Subcutaneous abdominal adipose tissue (tissue), 5 donors: ENCODE results near the gene KCNMA1.

Source experiments
- H3K27ac ChIP-seq: one replicate; pipeline ENCODE4 v1.7.0; 2013; ENCODE audit warnings: low read depth, mild to moderate bottlenecking, inconsistent platforms, low read length, moderate library complexity
- H3K27me3 ChIP-seq, 5 donors: one replicate each; pipeline ENCODE4 v1.7.0; 2013; ENCODE audit warnings: low read length in 5 of 5, inconsistent platforms in 1 of 5; ENCODE audit not compliant: control insufficient read depth in 5 of 5, insufficient read depth in 4 of 5
- H3K36me3 ChIP-seq, 5 donors: one replicate each; pipeline ENCODE4 v1.7.0; 2013; ENCODE audit warnings: low read length in 5 of 5; ENCODE audit not compliant: control insufficient read depth in 5 of 5, insufficient read depth in 5 of 5
- H3K4me1 ChIP-seq, 5 donors: one replicate each; pipeline ENCODE4 v1.7.0; 2013; ENCODE audit warnings: low read length in 5 of 5, mild to moderate bottlenecking in 3 of 5, moderate library complexity in 1 of 5; ENCODE audit not compliant: control insufficient read depth in 5 of 5, insufficient read depth in 5 of 5
- H3K4me3 ChIP-seq, 5 donors: one replicate each; pipeline ENCODE4 v1.7.0; 2013; ENCODE audit warnings: low read length in 5 of 5, low read depth in 1 of 5
- H3K9ac ChIP-seq, 5 donors: one replicate each; pipeline ENCODE4 v1.7.0; 2013; ENCODE audit warnings: low read length in 5 of 5, mild to moderate bottlenecking in 4 of 5, moderate library complexity in 3 of 5
- H3K9me3 ChIP-seq, 5 donors: one replicate each; pipeline ENCODE4 v1.7.0; 2013; ENCODE audit warnings: low read length in 5 of 5; ENCODE audit not compliant: control insufficient read depth in 5 of 5
- donor health status: healthy.
- donor health status: healthy.
- donor health status: healthy.
- donor health status: healthy.
- donor health status: healthy.

Gene KCNMA1

GRCh38 chr10:77361831-77362230 lies 275.8 kb downstream of the KCNMA1 start:
- Histone ChIP-seq H3K27me3 (peaks cover 0 to 3% (median 0%) of the 10 kb centered on the region in 5 donors), H3K9ac (no peak overlapping the region), H3K4me1 (no peaks in the 10 kb centered on the region), H3K36me3 (no peaks in the 10 kb centered on the region), H3K27ac (no peak overlapping the region), H3K4me3 (no peak overlapping the region), H3K9me3 (no peaks in the 10 kb centered on the region)

GRCh38 chr10:77361426-77361825 lies 276.2 kb downstream of the KCNMA1 start:
- Histone ChIP-seq H3K27me3 (peaks cover 0 to 3% (median 0%) of the 10 kb centered on the region in 5 donors), H3K4me3 (no peak overlapping the region), H3K4me1 (no peaks in the 10 kb centered on the region), H3K36me3 (no peaks in the 10 kb centered on the region), H3K9me3 (no peaks in the 10 kb centered on the region), H3K9ac (no peak overlapping the region), H3K27ac (no peak overlapping the region)

GRCh38 chr10:77360835-77361234 lies 276.8 kb downstream of the KCNMA1 start:
- Histone ChIP-seq H3K4me1 (no peaks in the 10 kb centered on the region), H3K36me3 (no peaks in the 10 kb centered on the region), H3K4me3 (no peak overlapping the region), H3K27me3 (peaks cover 0 to 3% (median 0%) of the 10 kb centered on the region in 5 donors), H3K9me3 (no peaks in the 10 kb centered on the region), H3K9ac (no peak overlapping the region), H3K27ac (no peak overlapping the region)

- no peak overlapping the region for H3K9ac ChIP-seq
- no peaks in the 10 kb centered on the region for H3K4me1 ChIP-seq
- no peak overlapping the region for H3K27ac ChIP-seq
- H3K9me3 ChIP-seq = peaks cover 0 to 3% (median 0%) of the 10 kb centered on the region in 5 donors
- no peak overlapping the region for H3K4me3 ChIP-seq
- H3K36me3 ChIP-seq = no peaks in the 10 kb centered on the region
- peaks cover 0 to 3% (median 0%) of the 10 kb centered on the region in 5 donors for H3K27me3 ChIP-seq
These were observed 277.6 kb downstream of the KCNMA1 start for GRCh38 chr10:77359950-77360520.

DNA sequence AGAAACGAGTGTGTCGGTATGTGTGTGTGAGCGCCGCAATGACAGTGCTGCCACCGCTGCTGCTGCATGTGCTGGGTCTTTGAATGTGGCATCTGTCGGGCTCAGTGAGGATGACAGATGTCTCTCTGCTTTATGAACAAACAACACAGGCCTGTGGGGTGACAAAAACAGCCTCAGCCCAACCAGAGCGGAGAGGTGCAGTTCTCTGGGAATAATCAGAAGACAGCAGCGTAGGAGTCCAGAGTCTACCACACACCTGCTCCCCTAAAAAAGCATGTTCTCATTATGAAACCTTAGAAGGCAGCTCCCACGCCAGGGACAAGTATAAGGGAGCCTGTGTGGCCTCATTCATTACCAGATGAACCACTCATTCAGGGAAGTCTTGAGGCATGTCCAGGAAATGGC lies 278.3 kb downstream of the KCNMA1 start:
- Histone ChIP-seq H3K9ac (no peak overlapping the region), H3K4me1 (no peaks in the 10 kb centered on the region), H3K36me3 (no peaks in the 10 kb centered on the region), H3K9me3 (peaks cover 0 to 3% (median 0%) of the 10 kb centered on the region in 5 donors), H3K27me3 (peaks cover 0 to 3% (median 0%) of the 10 kb centered on the region in 5 donors), H3K4me3 (no peak overlapping the region), H3K27ac (no peak overlapping the region)

DNA sequence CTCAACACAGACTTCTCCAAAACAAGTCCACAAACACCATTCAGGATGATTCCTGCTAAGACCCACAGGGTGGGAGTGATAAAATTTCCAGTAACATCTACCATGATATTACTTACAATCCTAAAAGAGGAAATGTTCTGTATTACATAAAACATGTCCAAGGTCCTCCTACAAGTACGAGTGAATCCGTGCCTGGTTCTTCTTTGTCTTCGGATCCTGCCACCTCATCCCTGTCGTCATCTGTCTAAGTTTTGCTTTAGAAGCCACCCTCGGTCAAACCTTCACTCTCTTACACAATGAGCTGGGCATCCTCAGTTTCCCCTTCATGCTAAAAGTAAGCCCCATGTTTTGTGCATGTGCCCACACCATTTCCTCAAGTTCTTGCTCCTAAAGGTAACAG lies 279.0 kb downstream of the KCNMA1 start:
- no peaks in the 10 kb centered on the region for H3K4me1 ChIP-seq
- H3K9ac ChIP-seq = no peak overlapping the region
- H3K36me3 ChIP-seq = no peaks in the 10 kb centered on the region
- H3K4me3 ChIP-seq = no peak overlapping the region
- H3K27ac ChIP-seq = no peak overlapping the region
- H3K9me3 ChIP-seq = peaks cover 0 to 3% (median 0%) of the 10 kb centered on the region in 5 donors
- peaks cover 0 to 3% (median 0%) of the 10 kb centered on the region in 5 donors for H3K27me3 ChIP-seq

- no peaks in the 10 kb centered on the region for H3K4me1 ChIP-seq
- H3K9ac ChIP-seq = no peak overlapping the region
- peaks cover 0 to 3% (median 0%) of the 10 kb centered on the region in 5 donors for H3K27me3 ChIP-seq
- H3K27ac ChIP-seq = no peak overlapping the region
- no peak overlapping the region for H3K4me3 ChIP-seq
- peaks cover 0 to 3% (median 0%) of the 10 kb centered on the region in 5 donors for H3K9me3 ChIP-seq
- H3K36me3 ChIP-seq = no peaks in the 10 kb centered on the region
These were observed 279.8 kb downstream of the KCNMA1 start for GRCh38 chr10:77357611-77358310.

DNA sequence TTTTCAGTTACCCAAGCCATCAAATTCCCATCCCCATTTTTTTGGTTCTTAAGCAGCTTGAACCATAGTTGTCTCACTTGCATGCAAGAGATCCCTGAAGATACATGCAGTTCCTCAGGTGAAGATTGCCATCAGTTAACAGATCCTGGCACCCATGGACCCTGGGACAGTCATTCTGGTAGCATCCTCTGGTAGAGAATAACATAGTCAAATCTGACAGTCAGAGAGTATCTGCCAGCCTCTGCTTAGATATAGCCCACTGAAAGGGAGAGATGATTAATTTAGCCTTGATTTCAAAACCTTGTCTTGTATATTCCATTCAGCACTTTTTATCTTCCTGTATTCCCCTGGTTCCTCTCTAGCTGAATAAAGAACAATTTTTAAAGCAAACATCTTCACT lies 280.4 kb downstream of the KCNMA1 start:
- Histone ChIP-seq H3K9me3 (peaks cover 0 to 3% (median 0%) of the 10 kb centered on the region in 5 donors), H3K27me3 (peaks cover 0 to 3% (median 0%) of the 10 kb centered on the region in 5 donors), H3K4me3 (no peak overlapping the region), H3K36me3 (no peaks in the 10 kb centered on the region), H3K4me1 (no peaks in the 10 kb centered on the region), H3K9ac (no peak overlapping the region), H3K27ac (no peak overlapping the region)

- Histone ChIP-seq H3K27ac (no peak overlapping the region), H3K36me3 (no peaks in the 10 kb centered on the region), H3K9ac (no peak overlapping the region), H3K9me3 (peaks cover 0 to 3% (median 0%) of the 10 kb centered on the region in 5 donors), H3K27me3 (peaks cover 0 to 3% (median 0%) of the 10 kb centered on the region in 5 donors), H3K4me1 (peaks cover 0 to 3% (median 0%) of the 10 kb centered on the region in 5 donors), H3K4me3 (no peak overlapping the region)
These were observed 281.8 kb downstream of the KCNMA1 start for GRCh38 chr10:77355844-77356243.

DNA sequence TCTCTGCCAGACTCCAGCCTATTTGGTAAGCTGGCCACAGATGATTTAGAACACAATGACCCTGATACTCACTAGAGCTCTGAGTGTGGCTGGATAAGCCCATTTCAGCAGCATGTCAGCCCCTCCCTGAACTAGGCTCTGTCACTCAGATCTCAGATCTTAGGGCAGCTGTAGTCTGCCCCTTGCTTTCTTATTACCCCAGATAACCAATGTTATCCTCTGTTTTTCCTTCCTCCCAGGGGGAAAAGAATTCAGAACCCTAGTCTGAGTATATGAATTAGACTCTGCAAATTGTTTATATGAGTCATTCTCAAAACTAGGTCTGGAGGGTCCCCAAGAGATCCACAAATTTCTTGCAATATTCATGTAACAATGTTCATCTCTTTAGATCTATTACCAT lies 286.2 kb downstream of the KCNMA1 start:
- no peak overlapping the region for H3K4me3 ChIP-seq
- H3K27ac ChIP-seq = no peak overlapping the region
- H3K36me3 ChIP-seq = no peaks in the 10 kb centered on the region
- H3K9me3 ChIP-seq = peaks cover 0 to 3% (median 0%) of the 10 kb centered on the region in 5 donors
- H3K27me3 ChIP-seq = no peaks in the 10 kb centered on the region
- no peak overlapping the region for H3K9ac ChIP-seq
- H3K4me1 ChIP-seq = peaks cover 0 to 4% (median 0%) of the 10 kb centered on the region in 5 donors
